Activated CD8-positive, alpha-beta T cell treated with anti-CD3 and anti-CD28 coated beads for 36 hours (primary cell): ENCODE results near the gene HSPA9. TPM values are rescaled to one million over a fixed set of nuclear protein-coding genes. Genes with fewer than 3 reads are reported as not detected.

Experiments
- ATAC-seq: fragments of 200-7000 bp; cut with Tn5 transposase; one replicate; pipeline ENCODE4 v1.10.0; 2021; ENCODE audit warnings: mild to moderate bottlenecking, moderate library complexity
- CTCF ChIA-PET: fragments of 350-600 bp; sonication (Branson Sonifier 250); formaldehyde crosslinking; loops from one replicate; lab custom pipeline; 2021; ENCODE audit warnings: antibody characterized with exemption; lab: Charles Lee
- POLR2A ChIA-PET: fragments of 350-600 bp; sonication (Branson Sonifier 250); formaldehyde crosslinking; loops from one replicate; lab custom pipeline; 2021; ENCODE audit warnings: antibody characterized with exemption; lab: Charles Lee
- DNase-seq: peaks from one replicate; pipeline ENCODE4 v3.0.0-alpha.2; 2020
- H3K27ac Mint-ChIP-seq: one replicate; pipeline ENCODE4 v1.8.0; 2021; ENCODE audit warnings: mild to moderate bottlenecking, mixed read lengths
- H3K27me3 Mint-ChIP-seq: one replicate; pipeline ENCODE4 v1.8.0; 2021; ENCODE audit warnings: mixed read lengths
- H3K36me3 Mint-ChIP-seq: one replicate; pipeline ENCODE4 v1.8.0; 2021; ENCODE audit warnings: low read depth, mixed read lengths
- H3K4me1 Mint-ChIP-seq: one replicate; pipeline ENCODE4 v1.8.0; 2021; ENCODE audit warnings: low read depth, mixed read lengths
- H3K4me3 Mint-ChIP-seq: one replicate; pipeline ENCODE4 v1.8.0; 2021; ENCODE audit warnings: mild to moderate bottlenecking, moderate library complexity, mixed read lengths
- H3K9me3 Mint-ChIP-seq: one replicate; pipeline ENCODE4 v1.8.0; 2021; ENCODE audit warnings: mixed read lengths
- intact Hi-C: fragments of 100-400 bp; cut with micrococcal nuclease; formaldehyde crosslinking; loops from one replicate; pipeline ENCODE4 v1.10.0; 2022
- total RNA-seq, 2 experiments: library from RNA; stranded (reverse); gene quantifications; one replicate each; pipeline ENCODE4 v1.2.3, GENCODE V29; 2021
- TF ChIP-seq, protein P1 (sequence below): fragments of 200-600 bp; IDR thresholded peaks from one replicate; pipeline ENCODE4 v1.8.0; 2022; ENCODE audit warnings: antibody characterized with exemption, mild to moderate bottlenecking

The HSPA9 gene
- total RNA-seq, 2 experiments from 2014 or later = 426 to 442 TPM

- Mint-ChIP-seq H3K4me3 (no peak overlapping the region), H3K27ac (no peak overlapping the region), H3K27me3 (peaks cover 1% of the 10 kb centered on the region), H3K4me1 (no peaks in the 10 kb centered on the region), H3K9me3 (no peaks in the 10 kb centered on the region), H3K36me3 (no peaks in the 10 kb centered on the region)
- TF ChIP-seq, protein P1, sequence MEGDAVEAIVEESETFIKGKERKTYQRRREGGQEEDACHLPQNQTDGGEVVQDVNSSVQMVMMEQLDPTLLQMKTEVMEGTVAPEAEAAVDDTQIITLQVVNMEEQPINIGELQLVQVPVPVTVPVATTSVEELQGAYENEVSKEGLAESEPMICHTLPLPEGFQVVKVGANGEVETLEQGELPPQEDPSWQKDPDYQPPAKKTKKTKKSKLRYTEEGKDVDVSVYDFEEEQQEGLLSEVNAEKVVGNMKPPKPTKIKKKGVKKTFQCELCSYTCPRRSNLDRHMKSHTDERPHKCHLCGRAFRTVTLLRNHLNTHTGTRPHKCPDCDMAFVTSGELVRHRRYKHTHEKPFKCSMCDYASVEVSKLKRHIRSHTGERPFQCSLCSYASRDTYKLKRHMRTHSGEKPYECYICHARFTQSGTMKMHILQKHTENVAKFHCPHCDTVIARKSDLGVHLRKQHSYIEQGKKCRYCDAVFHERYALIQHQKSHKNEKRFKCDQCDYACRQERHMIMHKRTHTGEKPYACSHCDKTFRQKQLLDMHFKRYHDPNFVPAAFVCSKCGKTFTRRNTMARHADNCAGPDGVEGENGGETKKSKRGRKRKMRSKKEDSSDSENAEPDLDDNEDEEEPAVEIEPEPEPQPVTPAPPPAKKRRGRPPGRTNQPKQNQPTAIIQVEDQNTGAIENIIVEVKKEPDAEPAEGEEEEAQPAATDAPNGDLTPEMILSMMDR = no peak
- ChIA-PET CTCF (interaction anchor here (1.4 to 3.7 kb wide), 2 partner anchors 10 to 205 kb away, joined by 4 to 19 read pairs; no protein-coding TSS in a partner anchor), POLR2A (interaction anchor here (0.7 to 1.3 kb wide), 2 partner anchors 9 to 14 kb away, joined by 4 to 5 read pairs; no protein-coding TSS in a partner anchor)
- DNase-seq (no peak), ATAC-seq (no peak)
- intact Hi-C loops = no loop called here
These were observed 10.0 kb upstream of the HSPA9 start for GRCh38 chr5:138585157-138585556.

DNA sequence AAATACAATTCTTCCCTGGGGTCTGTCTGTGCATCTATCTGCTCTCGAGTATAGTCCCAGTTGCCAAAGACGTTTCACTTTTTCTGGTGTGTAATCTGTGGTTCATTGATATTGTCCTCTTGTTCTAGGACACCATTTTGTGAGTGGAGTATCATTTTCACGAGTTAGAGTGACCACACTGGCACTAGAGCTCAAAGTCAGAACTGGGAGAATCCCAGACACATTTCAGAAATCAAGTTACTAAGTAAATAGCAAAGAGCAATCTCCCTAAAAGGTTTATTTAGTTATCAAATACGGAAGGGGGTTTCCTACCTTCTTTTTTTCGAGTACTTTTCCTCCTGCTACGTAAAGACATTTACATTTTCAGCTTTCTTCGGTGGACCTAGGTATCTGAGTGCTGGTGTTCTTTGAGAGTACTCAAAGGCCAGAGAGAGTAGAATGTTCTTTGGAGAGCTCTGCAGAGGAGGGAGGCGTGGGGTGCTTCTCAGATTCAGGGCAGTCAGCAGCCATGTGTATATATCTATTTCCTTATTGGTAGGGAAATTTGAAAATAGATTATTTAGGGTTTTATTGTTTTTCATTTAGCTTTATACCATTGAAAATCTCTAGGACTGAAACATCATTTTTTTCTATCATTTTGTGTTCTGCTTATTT, 8.9 kb upstream of the HSPA9 start:
- H3K4me1 Mint-ChIP-seq = peaks cover 2% of the 10 kb centered on the region
- CTCF ChIA-PET = interaction anchor here (1.4 to 3.7 kb wide), 2 partner anchors 11 to 206 kb away, joined by 4 to 19 read pairs; no protein-coding TSS in a partner anchor

DNA sequence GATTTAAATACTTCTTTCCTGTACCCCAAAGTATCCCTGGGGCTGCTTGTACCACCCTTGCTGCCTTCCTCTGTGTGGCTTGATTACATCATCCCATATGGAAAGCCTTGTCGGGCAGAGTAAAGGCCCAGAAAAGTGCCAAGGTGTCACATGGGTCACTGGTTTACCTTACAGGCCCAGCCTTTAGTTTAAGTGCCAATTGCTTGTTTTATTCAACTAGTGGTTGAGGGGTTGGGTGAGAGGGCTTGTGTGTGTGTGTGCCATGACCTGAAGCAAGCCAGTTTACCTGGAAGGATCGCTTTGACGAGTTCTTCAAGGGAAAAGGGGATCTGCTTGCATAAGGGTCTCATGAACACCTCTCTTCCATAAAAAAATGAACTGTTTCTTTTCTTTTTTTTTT, 7.8 kb upstream of the HSPA9 start:
- H3K36me3 Mint-ChIP-seq = no peaks in the 10 kb centered on the region
- TF ChIP-seq, protein P1 = no peak
- CTCF ChIA-PET = interaction anchor here (1.4 kb wide), 2 partner anchors 11 to 51 kb away, joined by 5 read pairs; no protein-coding TSS in a partner anchor

More for the DNA sequence above, 8.9 kb upstream of the HSPA9 start:
- POLR2A ChIA-PET = interaction anchor here (1.0 to 1.1 kb wide), 2 partner anchors 8 to 130 kb away, joined by 3 to 4 read pairs; no protein-coding TSS in a partner anchor
- intact Hi-C loops = no loop called here
- Mint-ChIP-seq H3K36me3 (no peaks in the 10 kb centered on the region), H3K27ac (no peak overlapping the region), H3K4me3 (no peak overlapping the region), H3K9me3 (no peaks in the 10 kb centered on the region), H3K27me3 (peaks cover 1% of the 10 kb centered on the region)
- TF ChIP-seq, protein P1 = no peak
- DNase-seq = no peak
- no peak for ATAC-seq

GRCh38 chr5:138580777-138581176, 5.6 kb upstream of the HSPA9 start:
- CTCF ChIA-PET = interaction anchor here (1.2 to 2.2 kb wide), 3 partner anchors 9 to 211 kb away, joined by 3 to 15 read pairs (median 9); no protein-coding TSS in a partner anchor
- peaks cover 2% of the 10 kb centered on the region for H3K36me3 Mint-ChIP-seq
- H3K9me3 Mint-ChIP-seq = peaks cover 5% of the 10 kb centered on the region
- intact Hi-C loops = no loop called here
- H3K4me1 Mint-ChIP-seq = peaks cover 7% of the 10 kb centered on the region
- H3K27me3 Mint-ChIP-seq = no peaks in the 10 kb centered on the region
- ATAC-seq = no peak
- POLR2A ChIA-PET = interaction anchor here (1.0 to 2.0 kb wide), 2 partner anchors 14 to 24 kb away, joined by 3 to 6 read pairs; no protein-coding TSS in a partner anchor
- no peak overlapping the region for H3K4me3 Mint-ChIP-seq
- DNase-seq = no peak
- TF ChIP-seq, protein P1 = no peak
- H3K27ac Mint-ChIP-seq = no peak overlapping the region

More for the DNA sequence above, 7.8 kb upstream of the HSPA9 start:
- H3K27me3 Mint-ChIP-seq = no peaks in the 10 kb centered on the region
- no peak overlapping the region for H3K27ac Mint-ChIP-seq
- H3K9me3 Mint-ChIP-seq = no peaks in the 10 kb centered on the region
- ATAC-seq (no peak), DNase-seq (no peak)
- POLR2A ChIA-PET = no interaction called here
- H3K4me1 Mint-ChIP-seq = peaks cover 2% of the 10 kb centered on the region
- intact Hi-C loops = no loop called here
- H3K4me3 Mint-ChIP-seq = no peak overlapping the region

GRCh38 chr5:138580001-138580400, 4.8 kb upstream of the HSPA9 start:
- TF ChIP-seq, protein P1 = no peak
- ATAC-seq (no peak), DNase-seq (no peak)
- CTCF ChIA-PET = interaction anchor here (0.8 to 2.2 kb wide), 30 partner anchors 9 to 683 kb away, joined by 3 to 15 read pairs (median 4); partner anchors contain the start of gene ETF1
- intact Hi-C loops = no loop called here
- Mint-ChIP-seq H3K4me3 (no peak overlapping the region), H3K27ac (no peak overlapping the region), H3K9me3 (peaks cover 6% of the 10 kb centered on the region), H3K4me1 (peaks cover 9% of the 10 kb centered on the region), H3K36me3 (peaks cover 5% of the 10 kb centered on the region), H3K27me3 (no peaks in the 10 kb centered on the region)
- POLR2A ChIA-PET = interaction anchor here (0.8 to 2.0 kb wide), 4 partner anchors 15 to 212 kb away, joined by 3 to 6 read pairs (median 4); partner anchors contain the start of gene ETF1
